Hindlimb muscle (tissue), 1 donor: ENCODE data around the gene UBD. TPM values are rescaled to one million over a fixed set of nuclear protein-coding genes. Genes with fewer than 3 reads are reported as not detected.

Experiments used
- DNase-seq: peaks from one replicate; pipeline ENCODE4 v3.0.0-alpha.2; 2013
- polyA plus RNA-seq: library from polyadenylated mRNA; unstranded; fragments of 120-200 nt; gene quantifications from one replicate; pipeline ENCODE4 v1.2.1, GENCODE V29; 2013; ENCODE audit not compliant: insufficient read length

The UBD gene
- polyA plus RNA-seq, 1 donor, result 0.25 TPM

DNA sequence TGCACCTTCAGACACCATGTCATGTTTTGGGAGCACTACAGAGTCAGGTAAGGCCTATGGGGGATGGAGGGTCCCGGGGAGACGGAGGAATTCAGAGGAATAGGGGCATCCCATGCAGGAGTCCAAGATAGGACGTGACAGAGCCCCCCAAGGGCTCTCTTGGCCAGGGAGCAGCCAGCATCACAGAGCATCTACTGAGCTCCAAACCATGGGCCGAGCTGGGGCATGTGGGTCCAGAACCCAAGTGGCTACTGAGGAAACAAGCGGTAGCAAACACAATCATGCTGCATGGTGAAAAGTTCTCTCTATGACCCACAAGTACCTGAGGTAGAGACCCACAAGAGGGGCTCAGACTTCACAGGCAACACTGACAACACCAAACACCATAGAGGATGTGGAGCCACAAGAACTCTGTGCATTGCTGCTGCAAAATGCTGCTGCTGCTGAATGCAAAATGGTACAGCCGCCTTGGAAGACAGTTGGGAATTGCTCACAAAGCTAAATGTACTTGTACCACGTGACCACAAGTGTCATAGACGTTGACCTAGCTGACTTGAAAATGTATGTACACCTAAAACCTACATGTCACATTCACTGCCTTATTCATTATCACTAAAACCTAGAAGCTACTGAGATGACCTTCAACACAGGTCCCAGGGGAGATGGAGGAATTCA is 38.4 kb downstream of the UBD start:
- DNase-seq, result no peak

DNA sequence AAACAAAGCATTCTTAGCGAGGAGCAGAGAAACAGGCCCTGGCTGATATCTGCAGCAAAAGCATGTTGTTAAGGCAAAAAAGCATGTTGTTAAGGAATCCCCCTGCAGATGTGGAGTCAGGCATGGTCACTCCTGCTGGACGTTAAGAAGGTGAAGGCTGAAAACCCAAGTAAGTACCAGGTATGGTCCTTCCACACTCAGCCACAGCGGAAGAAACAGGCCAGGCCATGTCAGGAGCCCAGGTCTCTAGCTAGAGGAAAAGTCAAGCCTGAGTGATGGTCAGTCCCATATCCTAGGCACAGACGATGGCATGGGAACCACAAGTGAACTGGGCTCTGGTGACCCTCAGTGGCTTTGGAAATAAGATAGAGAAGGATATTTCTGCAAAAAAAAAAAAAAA is 39.3 kb downstream of the UBD start:
- DNase-seq, result no peak

DNA sequence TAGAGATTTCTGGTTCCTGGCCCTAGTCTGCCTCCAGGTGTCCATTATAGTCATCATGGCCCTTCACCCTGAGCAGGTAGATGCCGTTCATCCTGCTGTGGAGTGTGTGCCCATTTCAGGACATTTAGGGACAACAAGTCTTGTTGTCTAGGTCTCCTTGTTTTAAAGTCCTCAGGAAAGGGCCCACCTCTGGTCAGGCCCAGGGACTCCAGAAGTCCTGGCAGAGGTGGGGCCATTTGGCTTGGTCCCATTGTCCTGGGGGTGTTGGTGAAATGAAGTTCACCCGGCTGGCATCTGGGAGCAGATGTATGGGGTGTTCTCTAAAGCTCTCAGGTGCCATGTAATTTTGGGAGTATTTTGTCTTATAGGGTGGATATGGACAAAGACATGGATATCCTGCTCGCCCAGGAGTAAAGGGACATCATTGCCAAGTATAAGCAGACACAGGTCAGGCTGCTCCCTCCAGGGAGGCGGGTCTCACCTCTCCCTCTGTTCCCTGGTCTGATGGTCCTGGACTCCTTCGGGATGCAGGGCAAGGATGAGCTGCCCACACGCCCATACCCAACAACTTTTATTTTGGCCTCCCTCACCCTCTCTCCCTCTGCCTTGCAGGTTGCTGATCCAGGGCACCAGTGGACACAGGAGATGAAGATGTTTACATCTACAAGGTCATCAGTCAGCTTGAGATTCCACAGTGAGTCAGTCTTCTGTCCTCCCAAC is 40.1 kb downstream of the UBD start:
- DNase-seq, result no peak

DNA sequence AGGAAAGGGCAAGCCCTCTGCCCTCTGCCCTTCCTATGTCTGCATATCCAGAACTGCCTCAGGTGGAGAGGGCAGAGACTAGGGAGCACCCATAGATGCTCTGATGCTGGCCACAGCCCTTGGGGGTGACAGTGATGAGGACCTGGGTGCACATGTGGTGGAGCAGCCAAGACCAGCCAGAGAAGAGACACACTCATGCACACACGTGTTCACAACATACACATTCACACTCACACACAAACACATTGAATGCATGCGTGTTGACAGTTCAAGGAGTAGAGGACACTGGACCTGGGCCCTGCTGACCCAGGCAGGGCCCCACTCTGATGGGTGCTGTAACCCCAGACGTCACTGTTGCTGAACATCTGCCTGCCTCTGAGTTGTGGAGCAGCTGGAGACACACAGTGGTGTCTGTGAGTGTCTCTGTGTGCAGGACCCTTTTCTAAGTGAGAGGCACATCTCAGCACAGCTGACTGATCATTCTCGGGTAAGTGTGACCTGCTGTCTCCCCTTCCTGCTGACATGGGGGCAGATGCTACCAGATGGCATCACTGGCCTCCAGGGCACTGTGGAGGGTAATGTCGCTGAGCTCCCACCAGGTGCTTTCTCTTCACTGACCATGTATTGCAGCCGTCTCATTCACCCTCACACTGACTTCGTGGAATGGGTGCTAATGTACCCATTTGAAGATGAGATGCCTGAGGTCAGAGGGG is 41.6 kb downstream of the UBD start:
- DNase-seq, result no peak

DNA sequence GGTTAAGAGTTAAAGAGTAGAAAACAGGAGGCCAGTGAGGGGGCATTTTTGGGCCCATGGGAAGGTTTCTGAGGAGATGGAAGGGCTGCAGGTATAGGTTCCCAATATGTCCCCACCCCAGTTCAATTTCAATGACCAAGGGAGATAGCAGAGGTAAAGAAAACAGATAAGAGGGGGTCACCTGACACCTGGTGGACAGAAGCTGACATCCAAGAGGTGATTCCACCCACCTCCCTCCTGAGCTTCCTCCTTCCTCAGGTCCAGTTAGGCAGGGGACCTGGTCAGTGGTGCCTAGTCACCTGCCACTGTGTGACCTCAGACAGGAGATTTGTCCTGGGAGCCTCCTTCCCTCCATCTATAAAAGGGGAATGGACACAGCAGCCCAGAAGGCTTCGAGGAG is 42.3 kb downstream of the UBD start:
- no peak for DNase-seq

DNA sequence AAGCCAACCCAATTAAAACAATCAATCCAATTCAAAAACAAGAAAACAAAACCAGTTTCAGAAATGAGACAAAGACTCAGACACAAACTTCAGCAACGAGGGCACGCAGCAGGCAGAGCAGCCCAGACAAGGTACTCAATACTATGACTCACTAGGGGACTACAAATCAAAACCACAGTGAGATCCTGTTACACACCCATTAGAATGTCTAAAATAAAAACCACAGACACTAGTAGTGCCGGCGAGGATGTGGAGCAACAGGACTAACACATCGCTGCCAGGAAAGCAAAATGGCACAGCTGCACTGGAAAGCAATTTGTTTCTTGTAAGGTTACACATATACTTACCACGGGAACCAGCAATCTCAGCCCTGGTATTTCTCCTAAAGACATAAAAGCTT is 43.4 kb downstream of the UBD start:
- no peak for DNase-seq

DNA sequence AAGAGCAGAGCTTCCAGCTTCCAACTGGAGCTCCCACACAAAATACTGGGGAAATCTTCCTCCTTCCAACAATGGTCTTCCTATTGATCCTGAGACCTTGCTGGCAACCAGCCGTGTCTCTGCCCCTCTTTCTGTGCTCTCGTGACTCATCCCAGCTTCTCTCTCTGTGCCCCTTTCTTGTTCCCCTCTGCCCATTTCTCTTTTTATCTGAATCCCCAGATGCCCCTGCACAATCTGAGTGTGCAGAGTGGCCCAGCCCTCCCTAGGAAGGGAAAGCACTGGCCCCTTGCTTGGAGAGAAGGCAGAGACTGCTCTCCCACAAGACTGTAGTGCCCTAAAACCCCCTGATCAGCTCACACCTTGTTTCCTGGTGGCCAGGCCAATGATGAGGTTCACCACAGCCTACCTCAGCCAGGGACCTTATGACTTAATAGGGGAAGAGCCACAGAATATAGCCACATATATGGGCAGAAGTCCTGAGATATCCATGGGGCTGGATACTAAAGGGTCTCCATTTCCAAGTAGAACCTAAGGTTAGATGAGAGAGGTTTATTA is 48.7 kb downstream of the UBD start:
- DNase-seq, result no peak

DNA sequence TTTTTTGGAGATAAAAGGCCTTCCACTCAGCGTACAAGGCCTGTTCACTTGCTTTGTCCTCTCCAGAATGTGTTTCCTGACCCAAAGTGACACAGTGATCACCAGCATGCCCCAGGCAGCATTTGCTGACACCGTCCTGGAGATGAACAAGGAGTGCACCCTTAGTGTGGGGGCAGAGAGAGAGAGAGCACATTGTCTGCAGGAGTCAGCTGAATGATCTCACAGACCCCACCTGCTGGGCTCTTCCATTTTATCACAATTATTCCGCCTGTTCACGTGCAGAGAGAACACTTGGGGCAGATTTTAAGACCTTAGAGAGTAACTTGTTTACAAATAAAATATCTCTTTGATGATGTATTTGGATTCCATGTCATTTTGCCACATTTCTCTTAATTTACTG is 49.3 kb downstream of the UBD start:
- DNase-seq, result no peak

DNA sequence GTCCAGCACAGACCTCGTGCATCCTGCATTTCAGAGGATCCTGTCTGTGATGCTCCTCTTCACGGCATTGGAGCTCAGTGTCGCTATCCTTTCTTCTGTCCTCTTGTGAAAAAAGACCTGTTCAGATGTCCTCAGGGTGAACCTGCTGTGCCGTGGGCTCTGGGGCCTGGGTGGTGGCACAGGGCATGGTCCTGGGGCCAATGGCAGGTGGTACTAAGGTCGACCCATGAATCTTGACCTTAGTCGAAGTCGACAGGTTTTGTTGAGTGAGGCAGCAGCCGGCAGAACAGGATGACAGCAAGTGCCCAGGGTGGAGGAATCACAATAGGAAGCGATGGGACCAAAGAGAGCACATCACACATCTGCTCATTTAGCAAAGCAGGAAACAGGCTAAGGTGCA is 49.8 kb downstream of the UBD start:
- DNase-seq, result no peak

DNA sequence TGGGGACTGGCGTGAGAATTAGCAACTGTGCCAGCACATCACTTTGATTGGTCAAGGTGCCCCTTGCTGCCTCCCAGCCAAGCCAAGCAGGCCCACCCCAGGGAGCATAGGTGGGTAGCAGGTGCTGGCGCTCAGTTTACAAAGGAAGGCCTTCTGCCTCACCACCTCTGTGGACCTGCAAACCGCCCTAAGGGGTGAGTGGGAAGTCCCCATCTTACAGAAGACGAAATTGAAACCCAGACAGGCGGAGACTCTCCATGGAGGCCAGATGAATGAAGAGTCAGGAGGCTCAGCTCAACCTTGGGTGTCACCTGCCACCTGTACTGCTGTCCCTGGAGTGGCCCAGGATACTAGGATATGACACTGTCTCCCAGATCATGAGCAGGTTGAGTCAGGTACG is 50.3 kb downstream of the UBD start:
- no peak for DNase-seq

DNA sequence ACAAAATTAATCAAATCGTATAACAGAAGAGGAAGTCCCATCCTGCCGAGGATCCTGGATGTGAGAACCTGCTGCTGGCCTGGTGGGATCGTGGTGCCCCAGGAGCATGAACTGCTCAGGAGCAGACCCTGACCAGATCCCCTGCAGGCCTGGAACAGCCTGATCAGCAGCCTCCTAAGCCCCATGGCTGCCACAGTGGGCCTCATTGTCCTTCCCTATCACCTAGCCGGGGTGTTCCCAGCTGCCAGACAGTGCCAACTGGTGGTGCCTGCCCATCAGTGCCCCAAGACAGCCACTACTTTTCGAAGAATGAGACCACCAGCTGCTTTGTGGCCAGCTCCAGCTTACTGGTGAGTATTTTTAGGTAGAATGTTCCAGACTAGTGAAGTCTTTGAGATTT is 52.2 kb downstream of the UBD start:
- no peak for DNase-seq

DNA sequence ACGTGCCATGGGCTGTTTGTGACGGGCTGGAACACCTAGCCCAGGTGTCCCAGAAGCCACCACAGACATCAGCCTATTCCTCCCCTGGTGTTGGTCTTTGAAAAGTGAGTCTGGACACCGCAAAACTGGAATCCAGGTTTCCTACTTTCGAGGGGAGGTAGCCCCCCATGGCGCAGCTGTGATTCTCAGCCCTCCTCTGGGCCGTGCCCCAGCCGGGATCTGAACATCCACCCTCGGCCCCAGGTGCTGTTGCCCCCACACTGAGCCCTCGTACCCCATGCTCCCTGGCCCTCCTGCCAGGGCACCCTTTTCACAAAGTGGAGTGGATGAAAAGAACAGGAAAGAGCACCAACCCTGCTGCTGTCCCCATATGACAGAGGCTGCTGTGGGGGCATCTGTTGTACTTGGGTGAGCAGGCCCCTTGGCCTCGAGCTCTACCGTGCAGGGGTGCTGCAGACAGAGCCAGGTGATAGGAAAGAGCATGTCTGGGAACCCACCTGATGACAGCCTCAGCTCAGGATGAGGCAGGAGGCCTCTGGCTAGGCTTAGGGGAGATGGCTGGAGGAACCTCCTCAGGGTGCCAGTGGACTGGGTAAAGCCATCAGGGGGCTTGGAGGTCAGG is 53.0 kb downstream of the UBD start:
- no peak for DNase-seq

DNA sequence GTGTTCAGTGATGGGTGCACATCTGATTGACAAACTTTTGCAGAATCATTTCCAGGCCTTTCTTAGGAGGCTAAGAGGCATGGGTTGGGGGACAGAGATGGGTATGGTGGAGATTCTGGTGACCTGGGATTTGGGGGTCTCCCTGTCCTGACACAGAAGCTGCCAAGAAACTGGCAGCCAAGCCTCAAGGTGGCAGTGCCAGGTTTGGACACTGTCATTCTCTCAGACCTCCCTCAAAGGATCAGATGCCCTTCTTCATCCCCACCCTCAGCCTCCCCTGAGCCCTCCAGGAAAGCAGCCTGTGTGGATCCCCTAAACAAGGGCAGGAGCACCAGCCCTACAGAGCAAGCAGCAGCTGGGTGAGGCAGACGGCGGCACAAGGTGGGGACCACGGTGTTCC is 53.7 kb downstream of the UBD start:
- no peak for DNase-seq

Other genes starting within 250 kb of the UBD start
- not detected for gene OR5V1, start 190.9 kb downstream of the UBD start, polyA plus RNA-seq
- gene OR12D3, start 184.4 kb downstream of the UBD start, polyA plus RNA-seq, result not detected
- gene OR12D2, start 164.1 kb downstream of the UBD start, polyA plus RNA-seq, result not detected
- gene OR12D1, start 144.8 kb downstream of the UBD start, polyA plus RNA-seq, result not detected
- not detected for gene OR10C1, start 120.4 kb downstream of the UBD start, polyA plus RNA-seq
- not detected for gene OR11A1, start 102.7 kb downstream of the UBD start, polyA plus RNA-seq
- gene OR2H1, start 102.6 kb downstream of the UBD start, polyA plus RNA-seq, result not detected
- gene MAS1L, start 71.8 kb downstream of the UBD start, polyA plus RNA-seq, result not detected
- gene OR2H2, start 25.4 kb upstream of the UBD start, polyA plus RNA-seq, result not detected
- 31.1 TPM for gene GABBR1, start 73.5 kb upstream of the UBD start, polyA plus RNA-seq
- gene MOG, start 97.4 kb upstream of the UBD start, polyA plus RNA-seq, result not detected
- not detected for gene ZFP57, start 121.4 kb upstream of the UBD start, polyA plus RNA-seq
- 10.0 TPM for gene HLA-F, start 163.7 kb upstream of the UBD start, polyA plus RNA-seq